SH-SY5Y (cell line): Measurements from ENCODE around the gene DDX6.

Experiments used
- GATA2 ChIP-seq: IDR thresholded peaks from 2 replicates; pipeline ENCODE4 v1.6.1; 2011; ENCODE audit warnings: mild to moderate bottlenecking, low read depth, low read length
- GATA3 ChIP-seq: IDR thresholded peaks from 2 replicates; pipeline ENCODE4 v1.6.1; 2011; ENCODE audit warnings: low read depth, mild to moderate bottlenecking, low read length, moderate library complexity

- TF ChIP-seq GATA2 (no peak), GATA3 (no peak)
Measured at GRCh38 chr11:118715837-118716260, 75.1 kb downstream of the DDX6 start.
